Smooth muscle cell of the brain vasculature (primary cell): ENCODE measurements around the gene TRPT1.

Experiments
- DNase-seq: peaks from one replicate; pipeline ENCODE4 v3.0.0-alpha.2; 2012; ENCODE audit warnings: low read depth, low spot score

Gene TRPT1

GRCh38 chr11:64245401-64245796 lies 19.4 kb upstream of the TRPT1 start:
- DNase-seq: no peak

- no peak for DNase-seq
Measured at GRCh38 chr11:64244966-64245365, 19.0 kb upstream of the TRPT1 start.

- DNase-seq: no peak
Measured at GRCh38 chr11:64244107-64244506, 18.1 kb upstream of the TRPT1 start.

- no peak for DNase-seq
Measured at GRCh38 chr11:64243236-64243854, 17.4 kb upstream of the TRPT1 start.

GRCh38 chr11:64241491-64242374 lies 15.7 kb upstream of the TRPT1 start:
- DNase-seq: no peak

GRCh38 chr11:64241241-64241490 lies 15.2 kb upstream of the TRPT1 start:
- DNase-seq: peak; percentile 98

GRCh38 chr11:64240435-64241240 lies 14.7 kb upstream of the TRPT1 start, which contains the start of gene FKBP2:
Gene FKBP2, plus strand, starts transcription at chr11:64241095. Its CDS starts 1,293 bp downstream, at chr11:64242388.
- peak; percentile 94 for DNase-seq

- no peak for DNase-seq
Measured at GRCh38 chr11:64239662-64240434, 13.9 kb upstream of the TRPT1 start.

GRCh38 chr11:64238999-64239398 lies 13.0 kb upstream of the TRPT1 start:
- no peak for DNase-seq

GRCh38 chr11:64238076-64238475 lies 12.1 kb upstream of the TRPT1 start:
- no peak for DNase-seq

GRCh38 chr11:64237484-64237951 lies 11.5 kb upstream of the TRPT1 start:
- no peak for DNase-seq

GRCh38 chr11:64235437-64236161 lies 9.6 kb upstream of the TRPT1 start:
- DNase-seq: no peak

GRCh38 chr11:64234647-64235379 lies 8.8 kb upstream of the TRPT1 start:
- DNase-seq: no peak

GRCh38 chr11:64233913-64234586 lies 8.1 kb upstream of the TRPT1 start, which contains the start of gene VEGFB:
Gene VEGFB, plus strand, starts transcription at chr11:64234584. Its CDS starts 250 bp downstream, at chr11:64234834.
- DNase-seq: no peak

- DNase-seq: no peak
Measured at GRCh38 chr11:64232967-64233315, 7.0 kb upstream of the TRPT1 start.

GRCh38 chr11:64232182-64232966 lies 6.4 kb upstream of the TRPT1 start:
- no peak for DNase-seq

GRCh38 chr11:64231546-64231945 lies 5.6 kb upstream of the TRPT1 start:
- no peak for DNase-seq

- no peak for DNase-seq
Measured at GRCh38 chr11:64230985-64231365, 5.0 kb upstream of the TRPT1 start.
